ENCODE results near the gene FBXO21. TPM values are rescaled to one million over a fixed set of nuclear protein-coding genes. Genes with fewer than 3 reads are reported as not detected.
A peak's percentile ranks its signal among the peaks of the same experiment; 100 is the strongest.
"Not testable (repeated sequence)": the region's sequence is repeated elsewhere in the genome, so short reads cannot be mapped to it uniquely, and the experiment has no call there.

The FBXO21 gene
- total RNA-seq, 1 donor from 2014 or later = 19.2 TPM

DNA sequence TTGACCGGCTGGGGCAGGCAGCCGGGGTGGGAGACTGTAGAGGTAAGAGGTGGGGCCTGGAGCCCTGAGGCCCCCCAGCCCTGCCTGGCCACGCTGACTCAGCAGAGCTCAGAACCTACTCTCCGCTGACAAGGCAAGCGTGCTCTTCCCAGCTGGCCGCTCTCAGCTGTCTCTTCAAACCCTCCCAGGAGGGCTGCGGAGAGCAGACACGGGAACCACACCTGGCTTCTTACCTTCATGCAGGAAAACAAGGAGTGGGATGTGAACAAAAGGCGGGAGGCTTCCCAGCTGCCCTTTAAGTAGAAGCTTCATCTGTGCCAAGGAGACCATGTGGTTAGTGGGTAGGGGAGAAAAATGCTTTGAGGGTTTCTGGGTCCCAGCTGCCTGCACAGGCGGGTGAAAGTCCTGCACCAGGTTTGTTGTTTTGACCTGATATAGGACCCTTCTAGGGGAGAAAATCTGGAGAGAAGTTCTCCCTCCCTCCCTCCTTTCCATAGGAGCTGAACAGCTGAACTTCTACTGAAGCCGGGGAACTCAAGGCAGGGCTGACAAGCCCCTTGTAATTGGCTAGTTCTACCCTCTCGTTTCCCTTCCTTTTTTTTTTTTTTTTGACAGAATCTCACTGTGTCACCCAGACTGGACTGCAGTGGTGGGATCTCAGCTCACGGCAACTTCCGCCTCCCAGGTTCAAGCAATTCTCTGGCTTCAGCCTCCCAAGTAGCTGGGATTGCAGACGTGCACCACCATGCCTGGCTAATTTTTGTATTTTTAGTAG is 78.3 kb downstream of the FBXO21 start:
- ATAC-seq = no peak

GRCh38 chr12:117111386-117111785 is 78.9 kb downstream of the FBXO21 start:
- no peak for ATAC-seq
- no peak for DNase-seq (ENCODE audit: low spot score)

More for the DNA sequence above, 78.3 kb downstream of the FBXO21 start:
- no peak for DNase-seq (ENCODE audit: low spot score)

DNA sequence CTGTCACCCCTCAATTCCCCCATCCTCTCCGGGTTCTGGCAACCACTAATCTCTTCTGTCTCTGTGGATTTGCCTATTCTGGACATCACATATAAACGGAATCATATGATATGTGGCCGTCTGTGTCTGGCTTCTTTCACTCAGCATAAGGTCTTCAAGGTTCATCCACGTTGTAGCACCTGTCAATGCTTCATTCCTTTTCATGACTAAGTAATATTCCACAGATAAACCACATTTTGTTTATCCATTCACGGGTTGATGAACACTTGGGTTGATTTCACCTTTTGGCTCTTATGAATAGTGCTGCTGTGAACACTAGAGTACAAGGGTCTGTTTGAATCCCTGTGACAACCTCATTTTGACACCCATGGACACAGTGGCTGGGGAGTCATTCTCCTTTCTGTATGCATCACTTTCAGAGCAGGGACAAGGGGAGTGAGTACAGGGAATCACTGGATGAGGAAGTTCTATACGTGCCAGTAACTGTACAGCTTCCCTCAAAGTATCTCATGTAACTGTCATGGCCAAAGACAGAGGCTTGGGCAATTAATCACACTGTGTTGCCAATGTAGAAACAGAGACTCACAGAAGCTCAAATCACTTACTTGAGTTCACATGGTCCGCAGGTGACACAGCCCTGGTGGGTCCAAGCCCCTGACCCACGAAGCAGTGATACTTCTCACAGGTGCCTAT is 80.2 kb downstream of the FBXO21 start:
- ATAC-seq = no peak
- DNase-seq (ENCODE audit: low spot score) = no peak

- DNase-seq (ENCODE audit: low spot score) (no peak), ATAC-seq (no peak)
Observed at GRCh38 chr12:117105902-117106301, 84.4 kb downstream of the FBXO21 start.

DNA sequence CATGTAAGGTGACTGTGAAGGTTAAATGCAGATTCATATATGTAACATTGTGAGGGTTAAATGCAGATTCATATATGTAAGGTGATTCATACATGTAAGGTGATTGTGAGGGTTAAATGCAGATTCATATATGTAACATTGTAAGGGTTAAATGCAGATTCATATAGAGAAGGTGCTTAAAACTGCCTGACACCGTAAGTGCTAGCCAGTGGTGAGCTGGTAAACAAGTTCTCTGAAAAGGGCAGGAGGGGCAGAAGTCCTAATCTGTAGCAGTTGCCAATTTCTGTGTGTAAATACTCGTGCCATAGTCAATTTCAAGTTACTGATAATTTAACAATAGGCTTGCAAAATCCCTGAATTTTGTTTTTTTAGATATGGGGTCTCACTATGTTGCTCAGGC is 86.3 kb downstream of the FBXO21 start:
- DNase-seq (ENCODE audit: low spot score); ATAC-seq: not testable (repeated sequence)

GRCh38 chr12:117102800-117103181 is 87.5 kb downstream of the FBXO21 start:
- DNase-seq (ENCODE audit: low spot score) (no peak), ATAC-seq (no peak)

GRCh38 chr12:117101953-117102799 is 88.1 kb downstream of the FBXO21 start:
- DNase-seq (ENCODE audit: low spot score) (no peak), ATAC-seq (no peak)

DNA sequence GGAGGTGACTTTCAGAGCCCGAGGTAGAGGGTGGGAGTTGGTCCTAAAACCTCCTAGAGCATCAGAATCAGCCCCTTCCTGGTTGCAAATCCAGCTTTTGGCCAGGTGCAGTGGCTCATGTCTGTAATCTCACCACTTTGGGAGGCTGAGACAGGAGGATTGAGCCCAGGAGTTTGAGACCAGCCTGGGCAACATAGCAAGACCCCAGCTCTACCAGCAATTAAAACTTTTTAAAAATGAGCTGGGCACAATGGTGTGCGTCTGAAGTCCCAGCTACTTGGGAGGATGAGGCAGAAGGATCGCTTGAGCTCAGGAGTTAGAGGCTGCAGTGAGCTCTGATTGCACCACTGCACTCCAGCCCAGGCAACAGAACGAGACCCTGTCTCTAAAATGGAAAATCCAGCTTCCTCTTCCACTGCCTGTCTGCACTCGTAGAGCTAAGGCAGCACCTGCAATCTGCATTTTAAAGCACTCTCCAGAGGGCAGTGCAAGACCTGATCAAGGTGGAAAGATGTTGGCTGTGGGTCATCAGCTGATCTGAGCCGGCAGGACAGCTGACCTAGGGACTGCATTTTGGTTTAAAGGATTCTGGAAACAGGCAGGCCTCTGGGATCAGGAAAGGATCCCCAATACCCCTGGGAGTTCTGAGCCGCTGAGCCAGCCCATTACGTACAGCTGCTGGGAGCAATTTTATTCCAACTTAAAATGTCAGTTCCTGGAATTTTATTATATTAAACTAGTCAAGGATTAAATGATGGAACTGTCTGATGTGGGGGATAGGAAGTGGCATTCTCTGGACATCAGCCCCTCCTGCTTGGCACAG is 89.2 kb downstream of the FBXO21 start:
- DNase-seq (ENCODE audit: low spot score) (no peak), ATAC-seq (peak; percentile 58)

DNA sequence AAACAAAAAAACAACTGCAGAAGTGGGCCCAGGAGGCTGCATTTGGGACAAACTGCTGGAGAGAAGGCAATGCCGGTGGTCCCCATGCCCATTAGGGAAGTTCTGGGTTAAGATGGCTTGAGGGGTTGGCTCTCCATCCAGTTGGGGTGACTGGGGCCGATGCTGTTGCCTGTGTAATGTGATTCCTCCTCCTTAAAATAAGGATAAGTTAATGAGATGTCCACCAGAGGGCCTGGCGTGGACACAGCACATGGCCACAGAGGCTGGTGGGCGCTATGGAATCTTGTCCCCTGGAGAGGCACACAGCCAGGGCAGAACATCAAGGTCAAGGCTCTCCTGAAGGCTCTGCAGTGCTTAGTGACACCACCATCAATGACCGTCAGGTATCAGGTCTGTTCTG is 90.0 kb downstream of the FBXO21 start:
- peak; percentile 49 for ATAC-seq
- DNase-seq (ENCODE audit: low spot score) = no peak

DNA sequence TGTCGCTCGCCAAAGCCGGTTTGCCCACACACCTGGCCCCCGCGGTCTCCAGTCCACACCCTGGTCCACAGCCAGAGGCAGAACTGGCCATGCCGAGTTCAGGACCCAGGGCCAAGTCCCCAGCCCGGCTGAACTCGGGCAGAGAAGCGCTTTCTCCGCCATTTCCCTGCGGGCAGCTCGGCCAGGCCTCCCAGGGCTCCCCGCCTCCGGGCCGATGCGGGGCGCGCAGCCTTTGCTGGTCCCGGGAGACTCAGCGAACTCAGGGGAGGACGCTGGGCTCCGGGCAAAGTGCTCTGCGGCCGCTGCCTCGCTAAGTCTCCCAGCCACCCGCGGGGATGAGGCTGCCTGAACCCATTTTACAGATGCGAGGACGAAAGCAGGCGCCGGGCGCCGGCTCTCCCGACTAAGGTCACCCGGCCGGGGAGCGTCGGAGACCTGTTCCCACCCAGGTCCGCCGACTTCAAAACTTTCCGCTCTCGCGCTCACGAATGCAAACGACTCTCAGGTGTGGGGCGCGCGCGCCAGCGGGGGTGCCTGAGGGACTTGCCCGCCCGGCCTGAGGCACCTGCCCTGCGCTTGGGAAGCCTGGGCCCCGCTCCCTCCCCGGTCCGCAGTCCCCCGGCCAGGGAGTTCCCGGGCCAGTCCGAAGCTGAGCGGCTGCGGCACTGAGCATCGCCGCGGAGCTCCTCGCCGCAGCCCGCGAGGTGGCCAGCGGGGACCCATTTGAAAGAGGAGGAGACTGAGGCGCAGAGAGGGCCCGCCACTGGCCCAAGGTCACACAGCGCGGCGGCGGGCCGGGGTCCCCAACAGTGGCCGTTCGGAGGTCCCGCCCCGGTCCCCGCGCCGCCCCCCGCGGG is 91.7 kb downstream of the FBXO21 start:
- DNase-seq (ENCODE audit: low spot score) (no peak), ATAC-seq (peak; percentile 38)

DNA sequence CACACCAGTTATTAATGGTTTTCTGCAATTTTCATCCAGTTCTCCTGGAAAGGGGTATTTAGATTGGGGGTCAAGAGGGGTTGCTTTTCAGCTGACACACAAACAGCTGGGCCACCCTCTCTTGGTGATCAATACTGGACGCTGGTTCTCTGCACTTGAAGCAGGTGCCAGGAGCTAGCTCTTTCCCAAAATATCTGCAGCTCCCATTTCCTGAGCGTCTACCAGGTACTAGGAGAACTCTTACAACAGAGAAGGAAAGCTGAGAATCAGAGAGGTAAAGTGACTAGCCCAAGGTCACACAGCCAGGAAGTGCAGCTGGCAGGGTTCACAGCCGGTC is 92.3 kb downstream of the FBXO21 start:
- DNase-seq (ENCODE audit: low spot score) (no peak), ATAC-seq (no peak)

- DNase-seq (ENCODE audit: low spot score) (no peak), ATAC-seq (no peak)
Observed at GRCh38 chr12:117097159-117097558, 93.1 kb downstream of the FBXO21 start.

- DNase-seq (ENCODE audit: low spot score) (no peak), ATAC-seq (no peak)
Observed at GRCh38 chr12:117096501-117097042, 93.7 kb downstream of the FBXO21 start.

DNA sequence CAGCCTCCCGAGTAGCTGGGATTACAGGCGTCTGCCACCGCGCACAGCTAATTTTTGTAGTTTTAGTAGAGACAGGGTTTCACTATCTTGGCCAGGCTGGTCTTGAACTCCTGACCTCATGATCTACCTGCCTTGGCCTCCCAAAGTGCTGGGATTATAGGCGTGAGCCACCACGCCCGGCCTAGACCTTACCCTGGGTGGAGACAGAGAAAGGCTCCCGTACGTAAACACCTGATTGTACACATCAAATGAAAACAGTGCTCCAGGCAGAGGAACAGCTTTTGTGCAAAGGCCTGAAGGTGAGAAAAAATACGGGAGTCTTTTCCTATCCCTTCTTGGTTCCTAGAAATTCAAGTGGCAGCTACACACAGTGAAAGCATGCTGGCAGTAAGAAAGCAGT is 95.1 kb downstream of the FBXO21 start:
- not testable (repeated sequence) for DNase-seq (ENCODE audit: low spot score); ATAC-seq

DNA sequence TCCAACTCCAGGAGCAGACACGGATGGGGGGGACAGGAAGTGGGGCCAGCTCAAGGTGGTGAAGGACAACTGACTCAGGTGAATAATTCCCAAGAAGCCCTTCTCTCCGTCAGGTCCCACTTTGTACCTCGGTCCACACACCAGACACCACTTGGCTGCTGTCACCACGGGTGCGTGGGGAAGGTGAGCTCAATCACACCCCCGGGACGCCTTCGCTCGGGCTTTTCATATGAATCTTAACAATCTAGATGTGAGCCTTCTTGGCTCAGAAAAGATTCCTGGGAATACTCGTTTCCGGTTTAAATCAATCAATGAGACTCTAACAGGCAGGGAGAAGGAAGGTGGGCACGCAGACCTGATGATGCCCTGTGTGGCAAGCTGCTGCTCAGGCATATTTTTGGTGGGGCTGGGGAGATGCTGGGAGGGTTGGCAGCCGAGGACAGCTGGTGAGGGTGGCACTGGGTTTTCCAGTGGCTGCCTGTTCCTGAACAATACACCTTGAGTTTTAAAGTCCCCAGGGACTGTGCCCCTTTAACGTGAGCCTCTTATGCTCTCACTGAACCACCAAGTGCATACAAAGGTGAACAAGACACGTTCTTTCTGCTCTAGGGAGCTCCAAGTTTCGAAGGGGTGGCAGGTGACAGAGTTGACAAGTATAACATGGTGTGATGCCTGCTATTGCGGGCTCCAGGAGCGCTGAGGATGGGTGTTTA is 96.2 kb downstream of the FBXO21 start:
- no peak for DNase-seq (ENCODE audit: low spot score)
- no peak for ATAC-seq

GRCh38 chr12:117093431-117093830 is 96.8 kb downstream of the FBXO21 start:
- no peak for ATAC-seq

GRCh38 chr12:117092886-117093285 is 97.4 kb downstream of the FBXO21 start:
- DNase-seq (ENCODE audit: low spot score) (no peak), ATAC-seq (no peak)

More at GRCh38 chr12:117093431-117093830, 96.8 kb downstream of the FBXO21 start:
- DNase-seq (ENCODE audit: low spot score) = no peak

DNA sequence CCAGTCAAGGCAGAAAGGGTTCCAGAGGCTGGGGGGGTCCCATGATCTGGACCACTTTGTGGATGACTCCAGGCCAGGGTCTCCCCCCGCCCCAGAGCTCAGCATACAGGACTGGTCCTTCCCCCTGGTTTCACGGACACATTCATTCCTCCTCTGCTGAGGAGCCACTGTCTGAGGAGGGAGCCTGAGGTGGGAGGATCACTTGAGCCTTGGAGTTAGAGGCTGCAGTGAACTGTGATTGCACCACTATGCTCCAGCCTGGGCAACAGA is 97.8 kb downstream of the FBXO21 start:
- no peak for DNase-seq (ENCODE audit: low spot score)
- no peak for ATAC-seq

All from left lobe of liver (tissue), 2 donors.